G401.6 (cell line): ENCODE data around the gene TMEM161A.
"Not testable (repeated sequence)": the region's sequence is repeated elsewhere in the genome, so short reads cannot be mapped to it uniquely, and the experiment has no call there.

Experiments
- FAIRE-seq: peaks from 2 replicates; lab custom pipeline; 2012; peaks lifted over from hg19 to GRCh38; lab: Jason Lieb, UNC

Gene TMEM161A

DNA sequence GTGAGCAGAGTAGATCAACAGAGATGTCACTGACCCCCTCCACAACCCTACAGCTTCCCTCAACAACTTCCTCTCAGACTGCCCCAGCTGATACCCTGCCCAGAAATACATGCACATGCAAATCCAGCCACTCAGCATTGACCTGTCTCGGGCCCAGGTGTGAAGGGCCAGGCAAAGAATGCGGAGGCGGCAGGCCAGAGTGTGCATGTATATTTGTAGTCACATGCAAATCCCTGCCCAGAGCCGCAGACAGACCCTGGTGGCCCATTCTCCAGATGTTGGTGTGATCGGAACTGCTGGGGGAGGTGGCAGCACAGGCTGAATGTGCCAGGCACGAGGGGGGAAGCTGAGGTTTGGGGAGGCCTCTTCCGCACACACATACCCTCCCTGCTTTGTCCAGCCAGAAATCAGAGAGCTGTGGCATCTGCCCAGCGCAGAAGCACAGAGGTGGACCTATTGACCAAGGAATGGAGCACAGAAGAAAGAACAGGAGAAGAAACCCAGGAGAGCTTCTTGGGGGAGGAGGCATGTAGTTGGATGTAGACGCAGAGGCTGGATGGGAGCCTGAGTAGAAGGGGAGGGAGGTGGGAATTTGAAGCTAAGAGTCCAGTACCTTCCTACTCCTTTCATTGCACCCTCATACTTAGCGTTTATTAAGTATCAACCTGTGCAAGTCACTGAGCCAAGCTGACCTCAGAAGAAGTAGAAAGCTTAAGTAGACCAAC is 17.4 kb upstream of the TMEM161A start:
- no peak for FAIRE-seq

- no peak for FAIRE-seq
Measured at GRCh38 chr19:19154768-19155494, 16.7 kb upstream of the TMEM161A start.

- FAIRE-seq: no peak
Measured at GRCh38 chr19:19152668-19153384, 14.5 kb upstream of the TMEM161A start.

- no peak for FAIRE-seq
Measured at GRCh38 chr19:19151418-19151817, 13.1 kb upstream of the TMEM161A start.

DNA sequence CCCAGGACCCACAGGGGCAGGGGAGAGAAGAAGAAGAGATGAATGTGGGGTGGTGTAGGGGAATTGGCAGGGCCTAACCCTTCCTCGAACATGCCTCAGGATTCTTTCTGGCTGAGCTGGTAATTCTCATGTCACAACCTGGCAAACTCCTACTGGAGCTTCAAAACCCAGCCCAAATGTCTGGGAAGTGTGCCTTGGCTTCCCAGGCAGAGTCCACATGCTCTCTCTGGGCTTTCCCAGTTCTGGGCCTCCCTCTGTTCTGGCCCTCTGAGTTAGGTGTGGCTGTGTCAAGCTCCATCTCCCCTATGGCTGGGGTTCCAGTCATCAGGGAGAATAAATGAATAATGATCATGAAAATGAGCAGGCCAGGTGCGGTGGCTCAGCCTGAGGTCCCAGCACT is 11.2 kb upstream of the TMEM161A start:
- FAIRE-seq: no peak

DNA sequence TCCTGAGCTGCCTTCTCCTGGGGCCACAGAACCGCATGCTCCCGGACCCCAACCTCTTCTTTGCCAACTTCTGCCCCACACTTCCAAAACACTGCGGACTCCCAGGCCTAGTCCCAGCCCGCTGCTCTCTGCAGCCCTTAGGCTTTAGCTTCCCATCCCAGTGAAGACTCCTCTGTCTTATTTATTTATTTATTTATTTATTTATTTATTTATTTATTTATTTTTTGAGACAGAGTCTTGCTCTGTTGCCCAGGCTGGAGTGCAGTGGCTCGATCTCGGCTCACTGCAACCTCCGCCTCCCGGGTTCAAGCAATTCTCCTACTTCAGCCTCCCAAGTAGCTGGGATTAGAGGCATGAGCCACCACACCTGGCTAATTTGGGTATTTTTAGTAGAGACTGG is 10.2 kb upstream of the TMEM161A start:
- FAIRE-seq: not testable (repeated sequence)

DNA sequence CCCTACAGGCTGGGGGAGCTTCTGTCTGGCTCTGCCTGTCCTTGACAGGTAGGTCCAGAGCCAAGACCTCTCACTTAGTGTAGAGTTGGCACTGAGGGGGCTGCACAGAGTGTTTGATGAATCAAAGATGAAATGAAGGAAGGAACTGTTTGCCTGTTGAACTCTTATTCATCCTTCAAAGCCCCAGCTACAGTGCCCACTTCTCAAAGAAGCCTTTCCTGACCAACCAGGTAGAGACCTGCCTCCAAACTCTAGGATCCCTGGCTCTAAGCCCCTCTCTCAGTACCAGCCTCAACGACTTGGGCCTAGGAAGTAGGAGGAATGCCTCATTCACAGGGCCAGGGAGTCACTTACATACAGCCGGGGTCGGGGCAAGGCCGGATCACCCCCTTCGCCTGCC is 9.1 kb upstream of the TMEM161A start:
- no peak for FAIRE-seq

DNA sequence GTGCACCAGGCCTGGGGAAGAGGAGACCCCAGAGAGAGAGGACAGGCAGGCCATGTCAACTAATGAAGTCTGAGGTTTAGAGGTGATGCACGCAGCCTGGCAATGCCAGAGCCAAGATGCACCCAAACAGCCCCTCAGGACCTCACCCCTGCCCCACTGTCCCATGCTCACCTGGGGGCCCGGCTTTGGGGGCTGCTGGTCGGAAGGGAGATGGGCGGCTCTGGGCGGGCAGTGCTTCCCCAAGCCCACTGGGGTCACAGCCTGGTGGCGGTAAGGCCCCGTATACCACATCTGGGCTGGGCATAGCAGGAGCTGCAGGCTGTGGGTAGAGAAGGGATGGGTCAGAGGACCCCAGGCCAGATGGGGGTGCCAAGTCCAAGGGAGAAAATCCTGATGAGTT is 8.6 kb upstream of the TMEM161A start:
- no peak for FAIRE-seq

- no peak for FAIRE-seq
Measured at GRCh38 chr19:19145684-19146608, 7.7 kb upstream of the TMEM161A start.

DNA sequence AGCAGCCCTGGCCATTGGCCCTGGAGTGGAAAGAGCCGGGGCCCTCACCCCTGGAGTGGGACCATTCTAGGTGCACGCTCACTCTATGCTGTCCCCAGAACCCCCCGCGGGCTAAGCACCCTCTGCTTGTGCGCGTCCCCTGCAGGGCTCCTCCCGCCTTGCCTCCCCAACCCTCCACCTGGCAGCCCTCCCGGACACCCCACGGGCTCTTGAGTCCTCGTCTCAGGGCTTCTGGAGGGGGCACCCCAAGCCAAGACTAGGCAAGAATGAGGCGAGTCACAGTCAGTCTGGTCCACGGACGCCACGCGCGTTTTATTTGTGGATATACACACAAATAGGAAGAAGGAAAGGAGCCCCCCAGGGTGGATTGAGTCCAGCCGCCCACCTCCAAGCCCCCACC is 7.0 kb upstream of the TMEM161A start:
- FAIRE-seq: no peak

DNA sequence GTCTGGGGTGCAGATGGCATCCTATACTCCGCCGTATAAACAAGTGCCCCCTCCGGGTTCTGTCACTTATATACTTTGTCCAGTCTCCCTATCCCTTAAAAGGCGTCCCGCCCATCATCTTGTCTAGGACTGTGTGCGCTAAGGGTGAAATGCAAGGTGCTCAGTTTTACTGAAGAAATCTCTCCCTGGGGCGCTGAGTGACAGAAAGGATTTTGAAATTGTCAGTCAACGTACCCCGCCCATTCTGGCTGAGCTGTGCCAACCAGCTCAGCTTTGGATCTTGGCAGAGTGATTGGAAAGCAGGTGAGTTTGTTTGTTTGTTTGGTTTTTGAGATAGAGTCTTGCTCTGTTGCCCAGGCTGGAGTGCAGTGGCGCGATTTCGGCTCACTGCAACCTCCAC is 4.1 kb upstream of the TMEM161A start:
- no peak for FAIRE-seq

GRCh38 chr19:19140476-19140875 is 2.2 kb upstream of the TMEM161A start:
- no peak for FAIRE-seq

GRCh38 chr19:19139876-19140229 is 1.6 kb upstream of the TMEM161A start:
- FAIRE-seq: no peak

DNA sequence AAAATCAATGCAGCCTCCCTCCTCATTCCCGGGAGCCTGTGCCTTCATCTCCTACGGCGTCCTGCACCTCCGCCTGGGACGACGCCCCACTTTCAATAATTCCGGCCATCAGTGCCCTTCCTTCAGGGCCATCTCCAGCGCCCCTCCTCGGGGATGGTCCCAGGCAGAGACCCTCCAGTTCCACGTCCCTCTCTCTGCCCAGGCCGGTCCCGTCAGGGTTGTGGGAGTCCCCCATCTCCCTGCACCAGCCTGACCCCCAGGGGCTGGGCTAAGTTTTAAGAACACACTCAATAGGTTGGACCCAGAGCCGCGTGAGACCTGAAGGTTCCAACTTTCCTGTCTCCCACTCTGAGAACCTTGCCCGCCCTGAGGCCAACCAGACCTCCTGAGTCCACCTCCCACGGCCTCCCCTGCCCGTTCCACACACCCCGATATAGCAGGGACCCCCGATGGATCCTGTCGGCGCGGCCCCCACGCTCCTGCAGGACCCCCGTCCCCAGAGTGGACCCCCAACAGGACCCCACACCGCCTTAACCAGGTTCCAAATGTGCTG is 646 bp downstream of the TMEM161A start:
- FAIRE-seq: no peak

DNA sequence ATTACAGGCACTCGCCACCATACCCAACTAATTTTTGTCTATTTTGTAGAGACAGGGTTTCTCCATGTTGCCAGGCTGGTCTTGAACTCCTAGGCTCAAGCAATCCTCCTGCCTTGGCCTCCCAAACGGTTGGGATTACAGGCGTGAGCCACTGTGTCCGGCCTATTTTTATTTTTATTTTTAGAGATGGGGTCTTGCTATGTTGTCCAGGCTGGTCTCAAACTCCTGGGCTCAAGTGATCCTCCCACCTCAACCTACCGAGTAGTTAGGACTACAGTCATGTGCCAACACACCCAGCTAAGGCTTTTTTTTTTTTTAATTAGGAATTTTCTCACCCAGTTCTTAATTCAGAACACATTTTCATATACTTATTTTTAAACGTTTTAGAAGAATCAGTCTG is 2.6 kb downstream of the TMEM161A start:
- FAIRE-seq: not testable (repeated sequence)

- no peak for FAIRE-seq
Measured at GRCh38 chr19:19134687-19135158, 3.6 kb downstream of the TMEM161A start.

DNA sequence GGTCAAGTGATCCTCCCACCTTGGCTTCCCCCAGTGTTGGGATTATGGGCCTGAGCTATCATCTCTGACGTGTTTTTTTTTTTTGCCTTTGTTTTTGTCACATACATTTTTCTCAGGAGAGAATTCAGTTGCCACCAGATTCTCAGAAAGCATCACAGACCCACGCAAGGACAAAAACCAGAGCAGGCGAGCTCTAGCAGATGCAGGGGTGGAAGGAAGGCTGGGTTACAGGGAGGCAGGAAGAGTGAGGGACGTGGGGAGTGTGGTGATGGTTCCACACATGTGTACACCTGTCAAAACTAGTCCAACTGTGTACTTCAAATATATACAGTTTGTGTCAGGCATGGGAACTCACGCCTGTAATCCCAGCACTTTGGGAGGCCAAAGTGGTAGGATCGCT is 4.3 kb downstream of the TMEM161A start:
- no peak for FAIRE-seq

DNA sequence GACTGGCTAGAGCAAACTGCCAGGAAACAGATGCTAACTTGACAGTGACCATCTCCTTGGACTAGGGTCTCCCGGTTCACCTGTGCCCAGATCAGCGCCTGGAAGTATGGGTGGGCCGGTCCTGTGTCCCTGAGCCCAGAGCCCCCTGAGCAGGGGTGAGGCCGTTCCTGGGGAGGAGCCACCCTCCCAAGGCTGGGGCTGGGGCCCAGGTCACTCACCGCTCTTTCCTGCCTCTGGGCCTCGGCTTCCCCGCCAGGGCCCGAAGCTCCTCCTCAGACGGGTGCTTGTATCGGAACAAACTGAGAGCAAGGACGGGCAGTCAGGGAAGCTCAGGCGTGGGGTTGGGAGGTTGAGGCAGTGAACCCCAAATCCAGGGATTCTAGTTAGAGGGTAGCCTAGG is 5.4 kb downstream of the TMEM161A start:
- no peak for FAIRE-seq

- no peak for FAIRE-seq
Measured at GRCh38 chr19:19131989-19132388, 6.3 kb downstream of the TMEM161A start.

DNA sequence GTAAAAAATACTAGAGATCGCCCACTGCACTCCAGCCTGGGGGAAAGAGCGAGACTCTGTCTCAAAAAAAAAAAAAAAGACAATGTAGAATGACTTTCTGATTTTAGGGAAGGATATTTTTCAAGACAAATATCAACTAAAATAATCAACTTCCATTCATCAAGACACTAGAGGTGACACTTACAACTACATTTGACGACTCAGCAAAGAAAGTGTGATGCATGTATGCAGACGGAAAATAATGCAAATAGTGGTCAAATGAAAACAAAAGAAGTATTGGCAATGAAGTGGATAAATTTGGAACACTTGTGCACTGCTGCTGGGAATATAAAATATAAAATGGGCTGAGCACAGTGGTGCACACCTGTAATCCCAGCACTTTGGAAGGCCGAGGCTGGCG is 12.2 kb downstream of the TMEM161A start:
- FAIRE-seq: no peak

DNA sequence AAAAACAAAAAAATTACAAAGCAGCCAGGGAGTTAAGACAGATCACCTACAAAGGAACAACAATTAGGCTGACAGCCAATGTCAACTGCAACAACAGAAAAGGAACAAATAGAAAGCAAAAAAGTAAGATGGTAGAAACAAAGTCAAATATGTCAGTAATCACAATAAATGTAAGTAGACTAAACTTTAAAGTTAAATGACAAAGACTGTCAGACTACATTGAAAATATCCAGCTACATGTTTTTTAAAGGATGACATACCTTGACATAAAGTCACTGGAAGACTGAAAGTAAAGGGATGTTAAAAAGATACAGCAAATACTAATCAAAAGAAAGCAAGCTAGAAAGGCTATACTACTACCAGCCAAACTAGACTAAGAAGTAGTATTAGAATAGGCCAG is 14.9 kb downstream of the TMEM161A start:
- FAIRE-seq: no peak

- FAIRE-seq: no peak
Measured at GRCh38 chr19:19122902-19123301, 15.4 kb downstream of the TMEM161A start.
